Ovary (tissue), 3 donors: ENCODE results near the gene RAB22A.

Experiments
- EP300 ChIP-seq: sonication (generic); formaldehyde crosslinking; IDR thresholded peaks from one replicate; pipeline ENCODE4 v1.6.1; 2017; ENCODE audit warnings: antibody characterized with exemption
- POLR2A ChIP-seq: fragments of 450-650 bp; IDR thresholded peaks from one replicate; pipeline ENCODE4 v1.6.1; 2017; ENCODE audit warnings: antibody characterized with exemption, mild to moderate bottlenecking, moderate library complexity
- TF ChIP-seq, protein P1 (sequence below), 3 donors: fragments of 450-650 bp in 2 of 3; fragments of 200-600 bp in 1 of 3; IDR thresholded peaks; one replicate each; pipeline versions ENCODE4 v1.5.1 to v1.8.0; 2016 to 2022; ENCODE audit warnings: antibody characterized with exemption in 3 of 3, mild to moderate bottlenecking in 1 of 3
- donor health status: DM: no; HTN: no; CAD: no.

DNA sequence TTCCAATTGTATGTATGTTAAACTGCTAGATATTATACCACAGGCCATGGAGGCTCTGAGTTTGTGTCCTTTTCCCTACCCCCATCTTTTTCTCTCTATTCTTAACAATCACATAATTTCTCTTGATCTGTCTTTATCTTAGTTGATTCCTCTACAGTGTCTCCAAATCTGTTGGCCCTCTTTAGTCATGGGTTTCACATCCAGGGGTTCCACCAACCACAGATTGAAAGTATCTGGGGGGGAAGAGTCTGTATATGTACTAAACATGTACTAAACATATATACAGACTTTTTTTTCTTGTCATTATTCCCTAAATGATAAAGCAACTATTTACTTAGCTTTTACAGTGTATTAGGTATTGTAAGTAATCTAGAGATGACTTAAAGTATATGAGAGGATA, 20.2 kb downstream of the RAB22A start:
- no peak for TF ChIP-seq POLR2A
- TF ChIP-seq, protein P1, sequence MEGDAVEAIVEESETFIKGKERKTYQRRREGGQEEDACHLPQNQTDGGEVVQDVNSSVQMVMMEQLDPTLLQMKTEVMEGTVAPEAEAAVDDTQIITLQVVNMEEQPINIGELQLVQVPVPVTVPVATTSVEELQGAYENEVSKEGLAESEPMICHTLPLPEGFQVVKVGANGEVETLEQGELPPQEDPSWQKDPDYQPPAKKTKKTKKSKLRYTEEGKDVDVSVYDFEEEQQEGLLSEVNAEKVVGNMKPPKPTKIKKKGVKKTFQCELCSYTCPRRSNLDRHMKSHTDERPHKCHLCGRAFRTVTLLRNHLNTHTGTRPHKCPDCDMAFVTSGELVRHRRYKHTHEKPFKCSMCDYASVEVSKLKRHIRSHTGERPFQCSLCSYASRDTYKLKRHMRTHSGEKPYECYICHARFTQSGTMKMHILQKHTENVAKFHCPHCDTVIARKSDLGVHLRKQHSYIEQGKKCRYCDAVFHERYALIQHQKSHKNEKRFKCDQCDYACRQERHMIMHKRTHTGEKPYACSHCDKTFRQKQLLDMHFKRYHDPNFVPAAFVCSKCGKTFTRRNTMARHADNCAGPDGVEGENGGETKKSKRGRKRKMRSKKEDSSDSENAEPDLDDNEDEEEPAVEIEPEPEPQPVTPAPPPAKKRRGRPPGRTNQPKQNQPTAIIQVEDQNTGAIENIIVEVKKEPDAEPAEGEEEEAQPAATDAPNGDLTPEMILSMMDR (IDR thresholded peaks at IDR 0.05) = no peak
- TF ChIP-seq EP300 = no peak
